AG09319 (cell line): ENCODE data around the gene FBXW9.

ENCODE experiments used
- DNase-seq: peaks from one replicate; pipeline ENCODE4 v3.0.0-alpha.2; 2010; ENCODE audit warnings: low read depth; ENCODE audit errors: extremely low read depth
- TF ChIP-seq, protein P1 (sequence below): IDR thresholded peaks from 2 replicates; pipeline ENCODE4 v1.5.1; 2011; ENCODE audit warnings: low read depth, mild to moderate bottlenecking, inconsistent platforms, low read length, moderate library complexity

The FBXW9 gene

GRCh38 chr19:12668346-12668745 is 28.1 kb downstream of the FBXW9 start:
- no peak for DNase-seq

GRCh38 chr19:12667731-12668302 is 28.6 kb downstream of the FBXW9 start:
- DNase-seq = no peak
- TF ChIP-seq, protein P1, sequence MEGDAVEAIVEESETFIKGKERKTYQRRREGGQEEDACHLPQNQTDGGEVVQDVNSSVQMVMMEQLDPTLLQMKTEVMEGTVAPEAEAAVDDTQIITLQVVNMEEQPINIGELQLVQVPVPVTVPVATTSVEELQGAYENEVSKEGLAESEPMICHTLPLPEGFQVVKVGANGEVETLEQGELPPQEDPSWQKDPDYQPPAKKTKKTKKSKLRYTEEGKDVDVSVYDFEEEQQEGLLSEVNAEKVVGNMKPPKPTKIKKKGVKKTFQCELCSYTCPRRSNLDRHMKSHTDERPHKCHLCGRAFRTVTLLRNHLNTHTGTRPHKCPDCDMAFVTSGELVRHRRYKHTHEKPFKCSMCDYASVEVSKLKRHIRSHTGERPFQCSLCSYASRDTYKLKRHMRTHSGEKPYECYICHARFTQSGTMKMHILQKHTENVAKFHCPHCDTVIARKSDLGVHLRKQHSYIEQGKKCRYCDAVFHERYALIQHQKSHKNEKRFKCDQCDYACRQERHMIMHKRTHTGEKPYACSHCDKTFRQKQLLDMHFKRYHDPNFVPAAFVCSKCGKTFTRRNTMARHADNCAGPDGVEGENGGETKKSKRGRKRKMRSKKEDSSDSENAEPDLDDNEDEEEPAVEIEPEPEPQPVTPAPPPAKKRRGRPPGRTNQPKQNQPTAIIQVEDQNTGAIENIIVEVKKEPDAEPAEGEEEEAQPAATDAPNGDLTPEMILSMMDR = no peak

More at GRCh38 chr19:12668346-12668745, 28.1 kb downstream of the FBXW9 start:
- TF ChIP-seq, protein P1 = no peak

DNA sequence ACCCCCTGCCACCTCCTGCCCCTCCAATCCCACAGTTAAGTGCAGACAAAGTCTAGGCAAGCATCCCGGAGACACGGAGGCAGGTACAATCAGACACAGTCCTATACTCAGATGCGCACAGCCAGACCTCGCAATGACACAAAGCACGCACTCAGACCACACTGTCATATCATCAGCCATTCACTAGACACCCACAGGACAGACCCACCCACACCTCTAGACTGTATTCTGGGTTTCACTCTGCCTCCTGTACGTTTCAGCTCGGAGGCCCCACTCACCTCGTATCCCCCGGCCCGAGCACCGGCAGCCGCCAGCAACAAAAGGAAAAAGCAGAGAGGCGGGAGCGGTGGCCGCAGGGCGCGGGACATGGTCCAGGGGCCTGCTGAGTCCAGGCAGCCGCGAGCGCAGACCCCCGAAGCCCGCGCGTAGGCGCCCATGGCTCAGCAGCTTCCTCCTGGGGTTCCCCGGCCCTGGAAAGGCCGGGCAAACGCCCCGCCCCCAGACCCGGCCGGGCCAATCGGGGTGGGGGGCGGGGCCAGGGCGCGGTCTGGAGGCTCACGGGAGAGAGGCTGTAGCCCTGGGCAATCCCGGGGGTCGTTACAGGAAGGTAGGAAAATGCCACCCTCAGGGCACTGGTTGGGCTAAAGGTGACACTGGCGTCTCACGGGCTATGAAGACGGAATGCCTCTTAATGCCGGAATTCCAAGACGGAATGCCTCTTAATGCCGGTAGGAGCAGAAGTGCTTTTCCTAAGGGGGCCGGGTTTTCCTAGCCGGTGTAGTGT is 30.0 kb downstream of the FBXW9 start, which contains the start of the genes MAN2B1 and WDR83:
TSS of gene MAN2B1 (minus strand) at position 478 of the 784 bp plus-strand sequence. CDS start at position 437, 41 bp downstream.
TSS of gene WDR83 (plus strand) at position 543 of the 784 bp plus-strand sequence. CDS start 2,984 bp downstream, outside the sequence.
- TF ChIP-seq, protein P1 = no peak
- DNase-seq = peak; percentile 12

- no peak for DNase-seq
Measured at GRCh38 chr19:12665671-12666264, 30.7 kb downstream of the FBXW9 start.

GRCh38 chr19:12665281-12665573 is 31.2 kb downstream of the FBXW9 start:
- TF ChIP-seq, protein P1 = no peak
- DNase-seq = no peak

More at GRCh38 chr19:12665671-12666264, 30.7 kb downstream of the FBXW9 start:
- TF ChIP-seq, protein P1 = no peak

DNA sequence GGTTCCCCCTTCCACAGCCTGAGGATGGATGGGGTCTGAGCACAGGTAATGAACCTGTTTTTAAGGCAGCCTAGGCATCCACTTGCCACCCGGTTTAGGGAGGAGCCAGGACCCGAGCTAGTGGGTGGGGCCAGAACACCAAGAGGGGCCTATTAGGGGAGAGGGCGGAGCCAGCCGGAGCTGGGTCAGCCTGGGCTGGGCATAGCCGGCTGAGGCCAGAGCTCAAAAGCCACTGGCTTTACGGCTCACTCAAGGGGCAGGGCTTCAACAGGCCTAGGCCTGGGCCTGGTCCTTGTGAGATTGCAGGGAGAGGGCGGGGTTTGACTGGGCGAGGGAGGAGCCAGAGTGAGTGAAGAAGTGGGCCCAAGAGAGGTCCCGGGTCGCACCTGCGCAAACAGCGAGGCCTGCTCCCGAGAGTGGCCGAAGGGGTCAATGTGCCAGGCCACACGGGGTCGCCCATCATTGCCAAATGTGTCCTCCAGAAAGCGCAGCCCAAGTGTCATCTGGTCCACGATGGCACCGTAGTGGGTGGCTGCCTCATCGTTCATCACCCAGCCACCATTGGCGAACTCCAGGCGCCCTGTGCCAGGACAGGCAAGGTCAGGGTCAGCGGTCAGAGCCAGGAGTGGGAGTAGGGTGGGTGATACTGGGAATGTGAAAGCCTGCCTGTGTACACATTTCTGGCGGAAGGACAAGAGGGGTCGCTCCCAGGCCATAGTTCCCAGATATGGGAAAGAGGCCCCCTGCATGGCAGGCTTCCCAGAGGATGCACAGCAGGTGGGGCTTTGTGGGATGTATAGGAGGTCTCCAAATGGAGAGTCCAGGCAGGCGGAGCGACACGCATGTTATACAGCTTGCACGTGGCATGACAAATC is 31.8 kb downstream of the FBXW9 start:
- no peak for DNase-seq

More for the DNA sequence above, 31.8 kb downstream of the FBXW9 start:
- TF ChIP-seq, protein P1 = no peak
